ENCODE data around the gene BMP6.

DNA sequence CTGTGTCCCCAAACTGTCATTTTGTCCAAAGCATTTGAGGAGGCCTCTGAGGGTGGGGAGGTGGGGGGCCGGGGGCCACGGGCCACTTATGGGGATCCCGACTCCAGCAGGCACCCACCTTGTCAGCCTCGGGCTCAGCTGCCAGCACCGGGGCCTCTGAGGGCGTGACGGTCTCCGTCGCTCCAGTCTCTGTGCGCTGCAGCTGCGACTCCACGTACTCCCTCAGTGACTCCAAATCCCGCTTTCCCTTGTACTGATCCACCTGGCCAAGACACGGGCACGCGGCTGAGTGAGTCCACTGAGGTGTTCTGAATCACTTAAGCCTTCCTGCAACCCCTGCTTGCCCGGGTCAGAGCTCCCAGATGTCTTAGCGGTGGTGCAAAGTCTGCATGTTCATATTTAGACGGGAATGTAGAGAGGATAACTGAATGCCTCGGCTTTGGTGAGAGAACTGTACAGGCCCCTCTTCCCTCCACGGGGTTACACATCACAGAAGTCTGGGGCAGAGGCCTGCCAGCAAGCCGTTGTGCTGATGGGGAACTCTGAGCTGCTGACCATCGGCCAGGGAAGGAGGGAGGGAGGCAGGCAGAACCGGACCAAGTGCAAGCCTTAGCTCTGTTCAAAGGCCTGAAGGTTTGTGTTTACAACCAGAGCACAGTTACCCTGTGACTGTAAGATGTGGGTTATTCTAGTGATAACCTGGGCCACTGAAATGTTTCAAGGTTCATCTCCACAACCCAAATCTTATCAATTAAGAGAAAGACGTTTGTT is 162.9 kb downstream of the BMP6 start:
- TF ChIP-seq CTCF (IDR thresholded peaks at IDR 0.05), result no peak
- TF ChIP-seq POLR2AphosphoS5 (IDR thresholded peaks at IDR 0.05), result no peak
- no peak for TF ChIP-seq POLR2A (IDR thresholded peaks at IDR 0.05)

Measured in breast epithelium (tissue), 3 donors.